Astrocyte of the cerebellum (primary cell): ENCODE data around the gene MRTFA.

ENCODE experiments used
- DNase-seq: peaks from one replicate; pipeline ENCODE4 v3.0.0-alpha.2; 2011; ENCODE audit warnings: low read depth
- H3K4me3 ChIP-seq: 2 replicates; pipeline ENCODE4 v1.5.1; 2011; ENCODE audit warnings: mild to moderate bottlenecking, low read depth, low read length, moderate library complexity
- CTCF ChIP-seq: IDR thresholded peaks from 2 replicates; pipeline ENCODE4 v1.5.1; 2012; ENCODE audit warnings: low read length, low read depth, moderate library complexity, mild to moderate bottlenecking; ENCODE audit errors: missing control alignments
- in situ Hi-C: cut with HindIII; loops from 2 replicates; pipeline ENCODE4 v1.10.0; 2017; ENCODE audit warnings: low sequenced_read_pairs

MRTFA gene

GRCh38 chr22:40484906-40485669, 151.4 kb downstream of the MRTFA start:
- no peak for DNase-seq
- in situ Hi-C loops = no loop called here
- TF ChIP-seq CTCF = no peak
- H3K4me3 ChIP-seq = no peak overlapping the region

GRCh38 chr22:40482886-40483285, 153.6 kb downstream of the MRTFA start:
- no peak for DNase-seq
- in situ Hi-C loops = no loop called here

GRCh38 chr22:40482391-40482790, 154.1 kb downstream of the MRTFA start:
- no peak overlapping the region for H3K4me3 ChIP-seq
- TF ChIP-seq CTCF = no peak
- in situ Hi-C loops = no loop called here
- no peak for DNase-seq

More at GRCh38 chr22:40482886-40483285, 153.6 kb downstream of the MRTFA start:
- H3K4me3 ChIP-seq = no peak overlapping the region
- no peak for TF ChIP-seq CTCF

GRCh38 chr22:40480996-40481395, 155.5 kb downstream of the MRTFA start:
- TF ChIP-seq CTCF = no peak
- no peak for DNase-seq
- in situ Hi-C loops = no loop called here

GRCh38 chr22:40479887-40480538, 156.5 kb downstream of the MRTFA start:
- in situ Hi-C loops = no loop called here
- DNase-seq = no peak
- TF ChIP-seq CTCF = no peak
- no peak overlapping the region for H3K4me3 ChIP-seq

More at GRCh38 chr22:40480996-40481395, 155.5 kb downstream of the MRTFA start:
- no peak overlapping the region for H3K4me3 ChIP-seq

GRCh38 chr22:40479126-40479800, 157.3 kb downstream of the MRTFA start:
- TF ChIP-seq CTCF = no peak
- in situ Hi-C loops = no loop called here
- H3K4me3 ChIP-seq = no peak overlapping the region
- no peak for DNase-seq
